K562 (cell line): ENCODE data around the gene CLK3. TPM values are rescaled to one million over a fixed set of nuclear protein-coding genes. Genes with fewer than 3 reads are reported as not detected.

Experiments
- ATAC-seq: fragments of 200-7000 bp; cut with Tn5 transposase; 3 replicates; pipeline ENCODE4 v1.9.1; 2020; ENCODE audit warnings: moderate library complexity
- BruUV-seq: library from RNA; stranded (reverse); fragments of 400-500 nt; replicated peaks from 2 replicates; lab custom pipeline; 2021; lab: Mats Ljungman, UMichigan
- CTCF ChIA-PET: fragments of 300-600 bp; formaldehyde crosslinking; extraction: SDS; loops from one replicate; lab custom pipeline; 2021; ENCODE audit warnings: low intra/inter-chr PET ratio; lab: Yijun Ruan, JAX
- POLR2A ChIA-PET: fragments of 300-600, 350-650 bp; sonication (Branson Sonifier 250); formaldehyde crosslinking; extraction: SDS; loops from one replicate; lab custom pipeline; 2021; ENCODE audit warnings: antibody characterized with exemption, inconsistent platforms; lab: Yijun Ruan, JAX
- DNase-seq, 4 experiments: peaks; one replicate each; pipeline versions ENCODE4 v3.0.0 to v3.0.0-alpha.2; 2011 to 2018; ENCODE audit warnings: low spot score in 3 of 4, mixed read lengths in 3 of 4; ENCODE audit errors: extremely low read depth in 1 of 4
- FAIRE-seq: peaks from 2 replicates; lab custom pipeline; 2011; peaks lifted over from hg19 to GRCh38; lab: Jason Lieb, UNC
- H2AFZ ChIP-seq: 2 replicates; pipeline ENCODE4 v1.6.0; 2011; ENCODE audit warnings: low read depth, low read length, control low read depth, inconsistent platforms
- H3K27ac ChIP-seq: fragments of 200-600 bp; 3 replicates; pipeline ENCODE4 v1.8.0; 2011; ENCODE audit warnings: low read depth, mild to moderate bottlenecking, control low read depth, inconsistent platforms, low read length, moderate library complexity, mixed read lengths; ENCODE audit errors: extremely low read depth
- H3K27me3 ChIP-seq, 2 experiments: fragments of 300-600 bp in 1 of 2; 2 replicates in 1 of 2; 3 replicates in 1 of 2; pipeline versions ENCODE4 v1.6.0 to v1.8.0; 2011; ENCODE audit warnings: inconsistent platforms in 2 of 2, low read length in 2 of 2, mild to moderate bottlenecking in 1 of 2, mixed read lengths in 1 of 2, moderate library complexity in 1 of 2; ENCODE audit not compliant: control insufficient read depth in 2 of 2, insufficient read depth in 2 of 2
- H3K36me3 ChIP-seq: fragments of 300-600 bp; 3 replicates; pipeline ENCODE4 v1.8.0; 2011; ENCODE audit warnings: mild to moderate bottlenecking, low read length, inconsistent platforms; ENCODE audit not compliant: control insufficient read depth, insufficient read depth
- H3K4me1 ChIP-seq, 2 experiments: fragments of 200-600 bp in 1 of 2; replicated peaks in 1 of 2; 2 replicates in 1 of 2; 3 replicates in 1 of 2; pipeline versions ENCODE4 v1.5.1 to v1.8.0; 2011; ENCODE audit warnings: inconsistent platforms in 2 of 2, low read length in 2 of 2, mild to moderate bottlenecking in 1 of 2, mixed read lengths in 1 of 2, moderate library complexity in 1 of 2; ENCODE audit not compliant: control insufficient read depth in 2 of 2, insufficient read depth in 2 of 2
- H3K4me2 ChIP-seq: 2 replicates; pipeline ENCODE4 v1.6.1; 2011; ENCODE audit warnings: low read length, control low read depth, inconsistent platforms, mixed read lengths; ENCODE audit not compliant: insufficient read depth
- H3K4me3 ChIP-seq: fragments of 200-600 bp; sonication (generic), shearing (Covaris generic); 2 replicates; pipeline ENCODE4 v1.5.1; 2016; ENCODE audit warnings: control low read depth, inconsistent platforms
- H3K79me2 ChIP-seq: fragments of 200-600 bp; 3 replicates; pipeline ENCODE4 v1.8.0; 2011; ENCODE audit warnings: low read length, inconsistent platforms; ENCODE audit not compliant: control insufficient read depth, insufficient read depth
- H3K9ac ChIP-seq, 2 experiments: 2 replicates each; pipeline versions ENCODE4 v1.6.0 to v1.6.1; 2011; ENCODE audit warnings: low read depth in 2 of 2, low read length in 2 of 2, control low read depth in 1 of 2, inconsistent platforms in 1 of 2, mild to moderate bottlenecking in 1 of 2, mixed read lengths in 1 of 2; ENCODE audit not compliant: insufficient read depth in 1 of 2
- H3K9me1 ChIP-seq: one replicate; pipeline ENCODE4 v1.6.0; 2011; ENCODE audit warnings: inconsistent platforms, mild to moderate bottlenecking, low read length, moderate library complexity; ENCODE audit not compliant: control insufficient read depth, insufficient read depth
- H3K9me3 ChIP-seq: replicated peaks from 2 replicates; pipeline ENCODE4 v1.5.1; 2011; ENCODE audit warnings: low read depth, low read length, inconsistent platforms; ENCODE audit not compliant: control insufficient read depth, insufficient read depth
- H4K20me1 ChIP-seq: replicated peaks from 2 replicates; pipeline ENCODE4 v1.6.1; 2011; ENCODE audit warnings: low read length, inconsistent platforms, mixed read lengths; ENCODE audit not compliant: control insufficient read depth, insufficient read depth
- ASH1L ChIP-seq: fragments of 450-650 bp; IDR thresholded peaks from 2 replicates; pipeline ENCODE4 v1.6.1; 2018; ENCODE audit warnings: borderline replicate concordance, mild to moderate bottlenecking, low read depth; ENCODE audit not compliant: partially characterized antibody
- BDP1 ChIP-seq: IDR thresholded peaks from 3 replicates; pipeline ENCODE4 v1.6.1; 2011; ENCODE audit not compliant: insufficient read length, insufficient read depth
- FOXK1 ChIP-seq: sonication (generic); formaldehyde crosslinking; IDR thresholded peaks from 2 replicates; pipeline ENCODE4 v1.8.0; 2022; ENCODE audit warnings: missing genetic modification reagents, mild to moderate bottlenecking, borderline replicate concordance
- NFATC3 ChIP-seq: fragments of 450-650 bp; IDR thresholded peaks from 2 replicates; pipeline ENCODE4 v1.6.1; 2017; ENCODE audit warnings: mild to moderate bottlenecking
- NFE2L1 ChIP-seq: fragments of 450-650 bp; IDR thresholded peaks from 2 replicates; pipeline ENCODE4 v1.6.1; 2016; ENCODE audit warnings: missing genetic modification characterization, low read depth, mild to moderate bottlenecking, missing compliant biosample characterization, moderate library complexity, borderline replicate concordance
- SIX5 ChIP-seq, 2 experiments: IDR thresholded peaks; 2 replicates each; pipeline ENCODE4 v1.6.1; 2011; ENCODE audit warnings: low read length in 2 of 2, borderline replicate concordance in 1 of 2, low read depth in 1 of 2, mild to moderate bottlenecking in 1 of 2, moderate library complexity in 1 of 2; ENCODE audit not compliant: insufficient read depth in 1 of 2
- SNIP1 ChIP-seq: fragments of 450-650 bp; IDR thresholded peaks from 2 replicates; pipeline ENCODE4 v1.7.1; 2017; ENCODE audit warnings: low read depth, mild to moderate bottlenecking
- STAG1 ChIP-seq: sonication (generic); formaldehyde crosslinking; IDR thresholded peaks from 2 replicates; pipeline ENCODE4 v1.5.0; 2020; ENCODE audit warnings: missing genetic modification reagents, borderline replicate concordance
- TCF3 ChIP-seq: sonication (generic); formaldehyde crosslinking; IDR thresholded peaks from 2 replicates; pipeline ENCODE4 v1.4.0; 2020; ENCODE audit warnings: mild to moderate bottlenecking, missing genetic modification reagents
- TFAM ChIP-seq: fragments of 250-450 bp; sonication (Bioruptor Pico); conservative IDR thresholded peaks from 2 replicates; pipeline ENCODE4 v1.5.0; 2021; ENCODE audit warnings: mild to moderate bottlenecking, moderate library complexity
- ZBED1 ChIP-seq: IDR thresholded peaks from 2 replicates; pipeline ENCODE4 v1.6.1; 2014
- ZNF253 ChIP-seq: fragments of 250-450 bp; sonication (Bioruptor Pico); conservative IDR thresholded peaks from 2 replicates; pipeline ENCODE4 v1.6.1; 2021; ENCODE audit warnings: mild to moderate bottlenecking
- ZNF311 ChIP-seq: fragments of 250-450 bp; sonication (Bioruptor Pico); IDR thresholded peaks from 2 replicates; pipeline ENCODE4 v1.4.0; 2020; ENCODE audit warnings: mild to moderate bottlenecking, moderate library complexity
- ZNF668 ChIP-seq: fragments of 250-450 bp; sonication (Bioruptor Pico); IDR thresholded peaks from 2 replicates; pipeline ENCODE4 v1.8.0; 2022; ENCODE audit warnings: mild to moderate bottlenecking, inconsistent platforms
- WGBS: fragments of 100-300 bp; shearing (Covaris generic); methylation state at CpG from one replicate; pipeline ENCODE4 v1.1.6; 2016; ENCODE audit warnings: low coverage, mixed read lengths; ENCODE audit not compliant: insufficient coverage; ENCODE audit errors: missing lambda C conversion rate; 5-methylcytosine and 5-hydroxymethylcytosine counted together
- in situ Hi-C: fragments of 300-500 bp; cut with MboI; formaldehyde crosslinking; loops from 4 replicates; pipeline ENCODE4 v1.15.0; 2018; ENCODE audit warnings: inconsistent platforms, mixed read lengths
- intact Hi-C: fragments of 100-400 bp; cut with micrococcal nuclease; formaldehyde crosslinking; loops from 2 replicates; pipeline ENCODE4 v1.14.2; 2022
- polyA plus RNA-seq, 8 experiments: library from polyadenylated mRNA; depleted of rRNA in 4 of 8; stranded (reverse) in 5 of 8; unstranded in 3 of 8; fragments of >200 nt; fragmentation: Nextera tagmentation in 2 of 8; fragmentation: Illumina TruSeq in 1 of 8; extraction: Ambion mirVana in 2 of 8; extraction: Trizol in 1 of 8; gene quantifications; 2 replicates each; pipeline versions ENCODE4 v1.2.1 to v1.2.3, GENCODE V29; 2011 to 2014; ENCODE audit warnings: inconsistent platforms in 1 of 8, missing spikeins in 1 of 8
- total RNA-seq, 7 experiments: library from RNA; depleted of rRNA in 6 of 7; stranded (reverse); fragments of >200 nt in 6 of 7; fragmentation: Illumina TruSeq in 2 of 7; extraction: Trizol in 2 of 7; gene quantifications; 2 replicates each; pipeline versions ENCODE4 v1.2.1 to v1.2.3, GENCODE V29; 2011 to 2021; ENCODE audit warnings: low replicate concordance in 1 of 7
- TF ChIP-seq, protein P1 (sequence below): fragments of 200-400 bp; formaldehyde crosslinking; IDR thresholded peaks from 2 replicates; pipeline ENCODE4 v1.6.1; 2017; ENCODE audit warnings: mild to moderate bottlenecking, low read depth, low read length, moderate library complexity
- TF ChIP-seq, protein P2 (sequence below): sonication (generic); formaldehyde crosslinking; IDR thresholded peaks from 2 replicates; pipeline ENCODE4 v1.8.1; 2023; ENCODE audit warnings: mild to moderate bottlenecking, missing genetic modification reagents

Gene CLK3
- total and polyA plus RNA-seq, 9 of the 15 experiments (the other 6 are each of a cell fraction or from before 2014, with no cell fraction given), result 1.2 to 95.2 (median 51.7) TPM

DNA sequence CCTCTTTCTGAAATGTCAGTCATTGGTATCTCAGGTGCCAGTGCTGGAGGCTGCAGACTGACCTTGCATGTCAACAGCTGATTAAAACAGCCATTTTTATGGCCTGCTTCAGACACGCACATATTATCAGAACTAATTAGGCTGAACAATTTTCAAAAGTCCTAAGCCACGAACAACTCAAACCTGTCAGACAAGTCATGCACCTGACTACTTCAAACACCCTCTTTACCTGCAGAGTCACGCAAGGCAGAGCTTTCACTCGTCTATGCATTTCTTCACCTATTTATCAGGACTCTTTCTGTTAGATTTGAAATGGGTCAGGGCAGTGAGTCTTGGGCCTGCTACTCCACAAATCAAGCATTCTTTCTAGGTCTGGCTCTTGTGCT, 26.7 kb downstream of the CLK3 start (continued):
- TF ChIP-seq ZBED1, result no peak
- TF ChIP-seq TCF3 (CRISPR knock-in tag), result 0 out of 2 replicates have a peak, but pooled peaks have one; percentile 20

GRCh38 chr15:74642734-74643664, 27.4 kb downstream of the CLK3 start:
- CTCF ChIA-PET, result interaction anchor here (0.6 kb wide), 1 partner anchor 126 kb away, joined by 3 read pairs; no protein-coding TSS in a partner anchor
- H3K9me1 ChIP-seq, result no peaks in the 10 kb centered on the region
- H3K4me3 ChIP-seq, result no peak overlapping the region
- intact Hi-C loops (no loop called here), in situ Hi-C loops (no loop called here)
- H3K27ac ChIP-seq, result peak overlapping the region; percentile 63
- H3K27me3 ChIP-seq, result no peaks in the 10 kb centered on the region
- no peaks in the 10 kb centered on the region for H3K9me3 ChIP-seq
- H3K4me1 ChIP-seq, result peaks cover 8 to 25% of the 10 kb centered on the region in 2 experiments; a peak in 3 of 5 replicates
- peaks cover 11% of the 10 kb centered on the region; the same call in 1 of the 2 replicates for H4K20me1 ChIP-seq
- 31% methylated on average over 11 of the region's 11 CpGs for WGBS
- FAIRE-seq (peak; percentile 93), ATAC-seq (peak; percentile 89), DNase-seq (peak; percentile 43 to 73 (median 60))
- peak overlapping the region; percentile 13 for H3K4me2 ChIP-seq
- H3K36me3 ChIP-seq, result peaks cover 26% of the 10 kb centered on the region; the same call in 2 of the 3 replicates
- peaks cover 10% of the 10 kb centered on the region; the same call in 2 of the 3 replicates for H3K79me2 ChIP-seq
- POLR2A ChIA-PET, result interaction anchor here (0.8 to 3.4 kb wide), 2 partner anchors 11 to 254 kb away, joined by 3 to 16 read pairs; no protein-coding TSS in a partner anchor
- no TSS peak for BruUV-seq
- H3K9ac ChIP-seq, result peak overlapping the region; percentile 28 to 31; a peak in 3 of 4 replicates
- H2AFZ ChIP-seq, result no peak overlapping the region
- TF ChIP-seq NFE2L1 (tag) (peak; percentile 15; the same call in 1 of the 2 replicates), FOXK1 (CRISPR knock-in tag) (no peak), STAG1 (CRISPR knock-in tag) (no peak), NFATC3 (no peak), ASH1L (no peak), ZNF311 (no peak), BDP1 (no peak), ZNF668 (CRISPR knock-in tag) (no peak), ZNF253 (CRISPR knock-in tag) (no peak), TFAM (CRISPR knock-in tag) (no peak), SIX5 (IDR thresholded peaks at IDR 0.05; ENCODE audit: borderline replicate concordance in 1 of 2, insufficient read depth in 1 of 2, low read depth in 1 of 2, low read length in 2 of 2) (no peak), SNIP1 (no peak)
- TF ChIP-seq, protein P1, sequence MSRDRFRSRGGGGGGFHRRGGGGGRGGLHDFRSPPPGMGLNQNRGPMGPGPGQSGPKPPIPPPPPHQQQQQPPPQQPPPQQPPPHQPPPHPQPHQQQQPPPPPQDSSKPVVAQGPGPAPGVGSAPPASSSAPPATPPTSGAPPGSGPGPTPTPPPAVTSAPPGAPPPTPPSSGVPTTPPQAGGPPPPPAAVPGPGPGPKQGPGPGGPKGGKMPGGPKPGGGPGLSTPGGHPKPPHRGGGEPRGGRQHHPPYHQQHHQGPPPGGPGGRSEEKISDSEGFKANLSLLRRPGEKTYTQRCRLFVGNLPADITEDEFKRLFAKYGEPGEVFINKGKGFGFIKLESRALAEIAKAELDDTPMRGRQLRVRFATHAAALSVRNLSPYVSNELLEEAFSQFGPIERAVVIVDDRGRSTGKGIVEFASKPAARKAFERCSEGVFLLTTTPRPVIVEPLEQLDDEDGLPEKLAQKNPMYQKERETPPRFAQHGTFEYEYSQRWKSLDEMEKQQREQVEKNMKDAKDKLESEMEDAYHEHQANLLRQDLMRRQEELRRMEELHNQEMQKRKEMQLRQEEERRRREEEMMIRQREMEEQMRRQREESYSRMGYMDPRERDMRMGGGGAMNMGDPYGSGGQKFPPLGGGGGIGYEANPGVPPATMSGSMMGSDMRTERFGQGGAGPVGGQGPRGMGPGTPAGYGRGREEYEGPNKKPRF, result no peak
- TF ChIP-seq, protein P2, sequence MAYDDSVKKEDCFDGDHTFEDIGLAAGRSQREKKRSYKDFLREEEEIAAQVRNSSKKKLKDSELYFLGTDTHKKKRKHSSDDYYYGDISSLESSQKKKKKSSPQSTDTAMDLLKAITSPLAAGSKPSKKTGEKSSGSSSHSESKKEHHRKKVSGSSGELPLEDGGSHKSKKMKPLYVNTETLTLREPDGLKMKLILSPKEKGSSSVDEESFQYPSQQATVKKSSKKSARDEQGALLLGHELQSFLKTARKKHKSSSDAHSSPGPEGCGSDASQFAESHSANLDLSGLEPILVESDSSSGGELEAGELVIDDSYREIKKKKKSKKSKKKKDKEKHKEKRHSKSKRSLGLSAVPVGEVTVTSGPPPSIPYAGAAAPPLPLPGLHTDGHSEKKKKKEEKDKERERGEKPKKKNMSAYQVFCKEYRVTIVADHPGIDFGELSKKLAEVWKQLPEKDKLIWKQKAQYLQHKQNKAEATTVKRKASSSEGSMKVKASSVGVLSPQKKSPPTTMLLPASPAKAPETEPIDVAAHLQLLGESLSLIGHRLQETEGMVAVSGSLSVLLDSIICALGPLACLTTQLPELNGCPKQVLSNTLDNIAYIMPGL (CRISPR knock-in tag), result no peak
